HL-60/S4 treated with retinoic acid at 250 ng/mL for 4 days and 3 days (cell line): ENCODE results near the gene UBR2.

Experiments used
- in situ Hi-C: fragments of 300-500 bp; cut with MboI; formaldehyde crosslinking; loops from 2 replicates; pipeline ENCODE4 v1.7.0; 2022; ENCODE audit warnings: low sequenced_read_pairs

The UBR2 gene

DNA sequence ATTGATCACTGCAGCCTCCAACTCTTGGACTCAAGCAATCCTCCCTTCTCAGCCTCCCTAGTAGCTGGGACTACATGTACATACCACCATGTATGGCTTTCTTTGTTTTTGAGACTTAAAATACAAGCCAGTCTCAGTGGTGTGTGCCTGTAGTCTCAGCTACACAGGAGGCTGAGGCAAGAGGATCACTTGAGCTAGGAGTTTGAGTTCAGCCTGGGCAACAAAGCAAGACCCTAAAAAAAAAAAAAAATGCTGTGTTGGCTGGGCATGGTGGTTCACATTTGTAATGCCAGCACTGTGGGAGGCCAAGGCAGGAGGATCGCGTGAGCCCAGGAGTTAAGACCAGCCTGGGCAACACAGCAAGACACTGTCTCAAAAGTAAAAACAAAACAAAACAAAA, 51.7 kb downstream of the UBR2 start:
- in situ Hi-C loops = no loop called here

GRCh38 chr6:42616716-42617115, 52.9 kb downstream of the UBR2 start:
- in situ Hi-C loops = no loop called here

- in situ Hi-C loops = no loop called here
These were observed 54.3 kb downstream of the UBR2 start for GRCh38 chr6:42618105-42618504.

GRCh38 chr6:42618686-42619085, 54.9 kb downstream of the UBR2 start:
- in situ Hi-C loops = no loop called here

DNA sequence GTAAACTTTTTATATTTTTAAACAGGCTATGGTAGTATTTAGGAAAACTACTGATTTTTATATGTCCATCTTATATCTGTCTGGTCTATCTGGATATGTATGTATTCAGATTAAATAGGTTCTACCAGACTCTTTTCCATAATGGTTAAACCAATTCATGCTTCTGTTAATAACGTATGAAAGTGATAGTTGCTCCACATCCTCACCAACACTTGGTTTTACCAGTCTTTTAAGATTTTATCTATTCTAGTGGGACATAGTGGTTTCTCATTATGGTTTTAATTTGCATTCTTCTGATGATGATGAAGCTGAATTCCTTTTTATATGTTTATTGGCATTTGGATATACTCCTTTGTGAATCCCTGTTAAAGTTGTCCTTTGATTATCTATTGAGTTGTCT, 56.1 kb downstream of the UBR2 start:
- in situ Hi-C loops = no loop called here

DNA sequence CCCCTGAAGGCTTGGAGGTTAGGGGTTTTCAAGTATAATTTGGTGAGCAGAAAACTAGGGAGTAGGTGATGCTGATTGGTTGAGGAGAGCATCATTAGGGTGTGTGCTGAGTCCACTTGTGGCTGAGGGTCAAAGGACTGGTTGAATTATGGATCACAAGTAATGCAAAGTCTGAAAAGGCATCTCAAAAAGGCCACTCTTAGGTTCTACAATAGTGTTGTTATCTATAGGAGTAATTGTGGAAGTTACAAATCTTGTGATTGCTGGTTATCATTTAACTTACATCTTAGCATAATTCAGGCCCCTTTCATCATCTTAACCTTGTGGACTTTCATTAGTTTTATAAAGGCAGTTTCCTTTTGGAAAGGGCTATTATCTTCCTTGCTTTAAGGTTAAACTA, 60.8 kb downstream of the UBR2 start:
- in situ Hi-C loops = no loop called here

DNA sequence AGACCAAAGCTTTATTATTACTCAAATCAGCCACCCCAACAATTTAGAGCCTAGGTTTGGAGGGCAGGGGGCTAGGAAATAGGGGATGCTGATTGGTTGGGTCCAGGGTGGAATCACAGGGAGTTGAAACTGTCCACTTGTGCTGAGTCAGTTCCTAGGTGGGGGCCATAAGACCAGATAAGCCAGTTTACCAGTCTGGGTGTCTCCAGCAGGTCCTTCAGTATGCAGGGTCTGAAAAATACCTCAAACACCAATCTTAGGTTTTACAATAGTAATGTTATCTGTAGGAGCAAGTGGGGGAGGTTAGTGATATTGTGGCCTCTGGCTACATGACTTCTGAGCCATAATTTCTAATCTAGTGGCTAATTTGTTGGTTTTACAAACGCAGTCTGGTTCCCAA, 63.2 kb downstream of the UBR2 start:
- in situ Hi-C loops = no loop called here

- in situ Hi-C loops = no loop called here
These were observed 63.8 kb downstream of the UBR2 start for GRCh38 chr6:42627674-42628073.

DNA sequence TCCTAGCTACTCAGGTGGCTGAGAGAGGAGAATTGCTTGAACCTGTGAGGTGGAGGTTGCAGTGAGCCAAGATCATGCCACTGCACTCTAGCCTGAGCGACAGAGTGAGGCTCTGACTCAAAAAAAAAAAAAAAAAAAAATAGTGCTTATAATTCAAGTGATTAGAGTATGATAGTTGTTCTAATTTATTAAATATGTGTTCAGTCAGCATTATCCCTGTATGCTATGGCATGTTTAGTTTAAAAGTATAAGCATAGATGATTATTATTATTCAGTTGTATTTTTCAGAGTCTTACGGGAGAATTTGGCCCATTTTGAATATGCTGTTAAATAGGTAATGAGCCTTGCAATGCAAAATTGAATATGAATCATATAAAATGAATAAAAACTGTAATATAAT, 64.8 kb downstream of the UBR2 start:
- in situ Hi-C loops = no loop called here

GRCh38 chr6:42629845-42630244, 66.0 kb downstream of the UBR2 start:
- in situ Hi-C loops = no loop called here

GRCh38 chr6:42637681-42638080, 73.9 kb downstream of the UBR2 start:
- in situ Hi-C loops = no loop called here

- in situ Hi-C loops = no loop called here
These were observed 79.0 kb downstream of the UBR2 start for GRCh38 chr6:42642794-42643193.

DNA sequence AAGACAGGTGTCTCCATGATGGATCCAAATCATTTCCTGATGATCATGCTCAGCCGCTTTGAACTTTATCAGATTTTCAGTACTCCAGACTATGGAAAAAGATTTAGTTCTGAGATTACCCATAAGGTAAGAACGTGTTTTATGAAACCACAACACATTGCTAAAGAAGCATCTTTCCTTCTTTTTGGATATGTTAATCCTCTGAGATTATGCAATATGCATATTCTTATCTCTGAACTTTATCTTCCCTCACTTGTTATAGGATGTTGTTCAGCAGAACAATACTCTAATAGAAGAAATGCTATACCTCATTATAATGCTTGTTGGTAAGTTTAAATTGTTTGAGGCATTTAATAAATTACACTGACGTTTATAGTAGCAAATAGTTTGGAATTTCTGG, 80.4 kb downstream of the UBR2 start:
- in situ Hi-C loops = no loop called here

DNA sequence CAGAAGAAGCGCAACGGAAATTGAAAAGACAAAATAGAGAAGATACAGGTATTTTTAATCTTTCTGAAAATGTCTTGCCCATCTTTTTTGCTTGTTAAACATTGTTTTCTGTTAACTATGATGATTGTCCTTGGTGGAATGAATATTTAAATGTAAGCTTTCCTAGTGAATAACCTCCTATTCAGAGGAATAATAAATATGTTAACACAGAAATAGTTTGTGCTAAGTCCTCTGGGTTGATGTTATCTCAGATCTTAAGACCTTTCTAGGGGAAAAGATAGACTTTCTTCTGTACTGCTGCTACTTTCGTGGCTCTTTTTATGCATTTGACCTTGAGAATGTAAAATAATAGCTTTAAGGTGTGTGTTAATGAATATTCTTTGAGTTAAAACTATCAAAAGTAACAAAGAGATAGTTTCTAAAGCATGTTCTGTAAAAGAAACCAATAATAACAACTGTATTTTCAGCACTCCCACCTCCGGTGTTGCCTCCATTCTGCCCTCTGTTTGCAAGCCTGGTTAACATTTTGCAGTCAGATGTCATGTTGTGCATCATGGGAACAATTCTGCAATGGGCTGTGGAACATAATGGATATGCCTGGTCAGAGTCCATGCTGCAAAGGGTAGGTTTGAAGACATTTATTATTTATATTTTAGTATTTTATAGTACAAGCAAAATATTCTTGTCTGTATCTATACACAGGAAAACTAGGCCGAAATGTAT, 88.4 kb downstream of the UBR2 start:
- in situ Hi-C loops = no loop called here

- in situ Hi-C loops = no loop called here
These were observed 90.0 kb downstream of the UBR2 start for GRCh38 chr6:42653851-42654250.

DNA sequence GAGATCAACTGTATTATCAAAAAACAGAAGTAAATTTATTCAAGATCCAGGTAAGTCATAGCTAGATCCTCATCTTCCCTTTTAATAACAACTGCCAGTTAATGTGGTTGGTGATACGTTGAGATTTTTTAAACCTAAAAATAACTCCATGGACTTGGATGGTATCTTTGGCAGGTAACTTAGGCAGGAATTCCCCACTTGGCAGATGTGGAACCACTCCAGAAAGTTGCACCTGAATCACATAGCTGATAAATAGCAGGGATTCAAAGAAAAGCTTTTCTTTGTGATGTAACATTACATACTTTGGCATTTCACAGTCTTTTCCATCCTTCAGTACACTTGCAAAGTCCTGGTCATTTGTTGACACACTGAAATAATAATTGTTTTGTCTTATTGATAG, 96.0 kb downstream of the UBR2 start:
- in situ Hi-C loops = no loop called here

DNA sequence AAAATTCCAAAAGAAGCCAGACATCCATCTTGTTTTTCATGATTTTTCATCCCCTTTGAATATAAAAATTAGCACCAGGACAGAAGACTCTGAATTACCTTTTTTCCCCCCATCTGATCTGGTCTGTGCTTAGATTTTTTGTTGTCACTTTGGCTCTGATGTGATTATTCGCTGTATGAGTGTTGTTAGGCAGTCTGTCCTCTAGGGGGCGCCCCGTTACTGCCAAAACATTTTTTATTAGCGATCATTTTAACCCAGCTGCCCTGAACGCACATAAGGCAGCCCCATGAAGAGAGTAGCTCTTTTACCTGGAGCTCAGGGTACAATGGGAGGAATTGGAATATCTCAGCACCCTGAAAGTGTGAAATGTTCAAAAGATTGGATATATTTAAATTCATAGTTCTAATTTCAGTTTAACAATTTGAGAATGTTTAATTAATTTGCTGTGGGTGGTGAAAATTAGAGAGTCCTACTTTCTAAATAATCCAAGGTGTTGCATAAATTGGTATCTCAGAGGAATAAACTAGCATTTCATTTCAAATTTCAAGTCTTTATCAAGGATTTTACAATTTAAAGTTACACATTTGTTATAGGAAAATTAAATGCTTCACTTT, 97.8 kb downstream of the UBR2 start:
- in situ Hi-C loops = no loop called here

- in situ Hi-C loops = no loop called here
These were observed 100.9 kb downstream of the UBR2 start for GRCh38 chr6:42664718-42665117.

DNA sequence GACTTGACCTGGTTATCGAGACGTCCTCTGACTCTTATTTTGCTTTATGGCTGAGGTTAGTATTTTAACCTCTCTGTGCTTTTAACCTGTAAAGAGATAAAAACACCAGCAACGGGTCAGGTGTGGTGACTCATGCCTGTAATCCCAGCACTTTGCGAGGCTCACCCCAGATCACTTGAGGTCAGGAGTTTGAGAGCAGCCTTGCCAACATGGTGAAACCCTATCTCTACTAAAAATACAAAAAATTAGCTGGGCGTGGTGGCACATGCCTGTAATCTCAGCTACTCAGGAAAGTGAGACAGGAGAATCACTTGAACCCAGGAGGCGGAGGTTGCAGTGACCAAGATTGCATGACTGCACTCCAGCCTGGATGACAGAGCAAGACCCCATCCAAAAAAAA, 110.5 kb downstream of the UBR2 start:
- in situ Hi-C loops = loop anchor here (10.0 kb wide), 1 partner anchor 200 kb away; the partner anchor contains the start of gene RPL7L1

GRCh38 chr6:42674780-42675179, 111.0 kb downstream of the UBR2 start:
- in situ Hi-C loops = loop anchor here (10.0 kb wide), 1 partner anchor 200 kb away; the partner anchor contains the start of gene RPL7L1

DNA sequence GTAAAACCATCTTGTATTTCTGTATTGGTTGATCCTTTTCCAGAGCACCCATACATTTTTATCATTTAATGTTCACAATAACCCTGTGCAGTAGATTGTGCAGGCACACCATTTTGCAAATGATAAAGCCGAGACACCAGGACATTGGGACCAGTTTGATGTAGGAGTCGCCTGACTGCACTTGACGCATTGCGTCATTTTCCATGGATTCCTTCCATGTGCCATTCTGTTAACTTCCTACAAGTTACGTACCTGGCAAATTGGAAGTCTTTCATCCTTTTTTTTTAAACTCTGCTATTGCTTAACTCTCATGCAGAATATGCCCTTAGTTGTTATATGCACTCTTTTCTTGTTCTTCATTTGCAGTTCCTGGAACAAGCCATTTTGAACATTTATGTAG, 115.5 kb downstream of the UBR2 start:
- in situ Hi-C loops = loop anchor here (10.0 kb wide), 1 partner anchor 195 kb away; the partner anchor contains the start of gene RPL7L1

GRCh38 chr6:42688281-42688680, 124.5 kb downstream of the UBR2 start:
- in situ Hi-C loops = no loop called here

- in situ Hi-C loops = no loop called here
These were observed 125.5 kb downstream of the UBR2 start for GRCh38 chr6:42689371-42689770.
